ENCODE measurements around the gene ISLR. TPM values are rescaled to one million over a fixed set of nuclear protein-coding genes. Genes with fewer than 3 reads are reported as not detected.

Gene ISLR
- total RNA-seq, 1 experiment from 2014 or later: 0.12 TPM

DNA sequence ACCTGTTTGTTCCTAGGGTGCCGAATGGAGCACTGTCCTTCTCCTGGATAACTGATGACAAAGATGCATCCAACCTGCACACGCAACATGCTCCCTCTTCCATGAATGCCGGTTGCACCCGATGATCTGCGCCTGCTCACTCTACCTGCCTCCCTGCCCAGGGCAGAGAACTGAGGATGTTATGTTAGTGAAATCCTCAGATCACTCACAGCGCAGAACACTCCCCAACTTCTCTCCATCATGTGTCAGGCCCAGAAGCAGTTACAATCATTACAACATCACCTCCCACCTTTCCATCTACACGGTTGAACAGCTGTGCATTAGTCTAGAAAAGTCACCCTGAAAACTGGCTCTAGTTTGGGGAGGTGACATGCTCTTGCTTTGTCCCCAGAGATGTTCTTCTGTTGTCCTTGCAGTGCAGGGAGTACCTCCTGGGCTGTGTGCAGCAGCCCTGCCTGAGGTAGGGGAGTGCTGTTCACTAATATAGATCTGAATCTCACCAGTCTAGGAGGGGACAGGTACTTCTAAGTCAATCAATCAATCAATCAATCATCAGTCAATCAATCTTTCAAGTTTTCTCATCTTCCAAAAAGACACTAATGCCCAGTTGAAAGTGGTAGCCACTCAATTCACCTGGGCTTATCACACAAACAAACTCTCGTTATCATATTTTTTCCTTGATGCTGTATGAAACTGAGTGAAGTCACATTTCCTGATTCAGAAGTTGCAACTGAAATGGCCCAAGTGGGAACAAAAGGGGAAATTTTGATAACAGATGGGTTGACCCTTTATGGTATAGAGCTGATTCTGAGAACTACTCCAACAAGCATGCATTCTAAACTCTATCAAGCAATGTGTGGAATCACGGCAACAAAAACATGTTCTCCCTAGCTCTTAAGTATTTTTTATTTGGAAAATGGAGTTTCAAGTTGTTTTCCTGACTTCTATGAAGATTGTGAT, 15.4 kb upstream of the ISLR start:
- intact Hi-C loops (cut with micrococcal nuclease): no loop called here
- RAD21 ChIA-PET (ENCODE audit: low non-redundant PET in 1 of 2, low total read pairs in 2 of 2, uncharacterized antibody in 2 of 2, unreplicated experiment in 2 of 2): no interaction called here
- Histone ChIP-seq H3K79me2 (ENCODE audit: insufficient read depth, low read length) (no peaks in the 10 kb centered on the region), H4K20me1 (ENCODE audit: insufficient read depth) (no peaks in the 10 kb centered on the region), H3K4me2 (ENCODE audit: low read length) (no peak overlapping the region), H3K36me3 (ENCODE audit: control insufficient read depth in 1 of 2, insufficient read depth in 2 of 2, low read length in 2 of 2) (no peaks in the 10 kb centered on the region), H3K9ac (ENCODE audit: low read length) (no peak overlapping the region), H3K9me3 (ENCODE audit: control insufficient read depth in 1 of 2, insufficient read depth in 1 of 2, low read depth in 1 of 2, low read length in 2 of 2) (no peaks in the 10 kb centered on the region), H3K9me2 (ENCODE audit: insufficient read depth) (no peaks in the 10 kb centered on the region), H3K4me3 (replicated peaks in 1 of 2; ENCODE audit: low read depth in 1 of 2, low read length in 2 of 2) (no peak overlapping the region), H2AFZ (ENCODE audit: low read depth, low read length, poor library complexity, severe bottlenecking) (no peak overlapping the region), H3K4me1 (ENCODE audit: control insufficient read depth in 1 of 2, insufficient read depth in 2 of 2, low read length in 2 of 2) (no peaks in the 10 kb centered on the region), H3K27me3 (ENCODE audit: insufficient read depth, low read length) (no peaks in the 10 kb centered on the region), H3K27ac (ENCODE audit: low read depth, low read length) (no peak overlapping the region)
- TF ChIP-seq ZFX (IDR thresholded peaks at IDR 0.05) (no peak), SRF (IDR thresholded peaks at IDR 0.05; ENCODE audit: low read depth) (no peak), JUND (IDR thresholded peaks at IDR 0.05) (no peak), ELF1 (IDR thresholded peaks at IDR 0.05; ENCODE audit: borderline replicate concordance, low read depth) (no peak), CEBPB (IDR thresholded peaks at IDR 0.05; ENCODE audit: low read depth) (no peak), POLR2AphosphoS5 (IDR thresholded peaks at IDR 0.05; ENCODE audit: low read depth, low read length) (no peak), ATF3 (IDR thresholded peaks at IDR 0.05) (no peak), RAD21 (IDR thresholded peaks at IDR 0.05; ENCODE audit: low read depth) (no peak), FOSL1 (IDR thresholded peaks at IDR 0.05; ENCODE audit: low read depth) (no peak), YY1 (IDR thresholded peaks at IDR 0.05; ENCODE audit: extremely low read depth, insufficient replicate concordance, low read depth, low read length) (no peak), SIN3A (IDR thresholded peaks at IDR 0.05; ENCODE audit: low read depth) (no peak), SP1 (IDR thresholded peaks at IDR 0.05; ENCODE audit: low read depth) (no peak)
- TF ChIP-seq, protein P1, sequence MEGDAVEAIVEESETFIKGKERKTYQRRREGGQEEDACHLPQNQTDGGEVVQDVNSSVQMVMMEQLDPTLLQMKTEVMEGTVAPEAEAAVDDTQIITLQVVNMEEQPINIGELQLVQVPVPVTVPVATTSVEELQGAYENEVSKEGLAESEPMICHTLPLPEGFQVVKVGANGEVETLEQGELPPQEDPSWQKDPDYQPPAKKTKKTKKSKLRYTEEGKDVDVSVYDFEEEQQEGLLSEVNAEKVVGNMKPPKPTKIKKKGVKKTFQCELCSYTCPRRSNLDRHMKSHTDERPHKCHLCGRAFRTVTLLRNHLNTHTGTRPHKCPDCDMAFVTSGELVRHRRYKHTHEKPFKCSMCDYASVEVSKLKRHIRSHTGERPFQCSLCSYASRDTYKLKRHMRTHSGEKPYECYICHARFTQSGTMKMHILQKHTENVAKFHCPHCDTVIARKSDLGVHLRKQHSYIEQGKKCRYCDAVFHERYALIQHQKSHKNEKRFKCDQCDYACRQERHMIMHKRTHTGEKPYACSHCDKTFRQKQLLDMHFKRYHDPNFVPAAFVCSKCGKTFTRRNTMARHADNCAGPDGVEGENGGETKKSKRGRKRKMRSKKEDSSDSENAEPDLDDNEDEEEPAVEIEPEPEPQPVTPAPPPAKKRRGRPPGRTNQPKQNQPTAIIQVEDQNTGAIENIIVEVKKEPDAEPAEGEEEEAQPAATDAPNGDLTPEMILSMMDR (IDR thresholded peaks at IDR 0.05 in 2 of 3, conservative IDR thresholded peaks at IDR 0.05 in 1 of 3; ENCODE audit: borderline replicate concordance in 1 of 3, insufficient read depth in 1 of 3, low read depth in 2 of 3, low read length in 2 of 3): no peak
- ATAC-seq (no peak), DNase-seq (ENCODE audit: low read depth, low spot score) (no peak)
- BruUV-seq (replicated peaks): no TSS peak
- POLR2A ChIA-PET: no interaction called here
- CTCF ChIA-PET: no interaction called here

Measured in HCT116 (cell line).